Measurements from ENCODE around the gene ARHGDIG. TPM values are rescaled to one million over a fixed set of nuclear protein-coding genes. Genes with fewer than 3 reads are reported as not detected.

ARHGDIG gene
- total RNA-seq, 2 donors from 2014 or later = 5.9 to 6.8 TPM

Other genes with a start within 250 kb of the ARHGDIG start
- 1 to 10 TPM; 4.0 TPM for gene POLR3K, start 227.0 kb upstream of the ARHGDIG start, total RNA-seq
- 10 to 100 TPM; 47.1 to 78.3 TPM for gene SNRNP25, start 226.8 kb upstream of the ARHGDIG start, total RNA-seq
- 10 to 100 TPM; 12.0 to 25.4 TPM for gene RHBDF1, start 208.0 kb upstream of the ARHGDIG start, total RNA-seq
- gene MPG, start 202.4 kb upstream of the ARHGDIG start, total RNA-seq = 10 to 100 TPM; 47.7 to 84.0 TPM
- gene NPRL3, start 141.9 kb upstream of the ARHGDIG start, total RNA-seq = 10 to 100 TPM; 10.8 to 22.2 TPM
- not detected for gene HBZ, start 127.9 kb upstream of the ARHGDIG start, total RNA-seq
- 1 to 10 TPM in 1 of 2 donors, not detected in 1; 1.2 TPM for gene HBM, start 114.6 kb upstream of the ARHGDIG start, total RNA-seq
- gene HBA2, start 107.7 kb upstream of the ARHGDIG start, total RNA-seq = 1,000 to 10,000 TPM; 2,977 to 3,226 TPM
- 1,000 to 10,000 TPM; 1,094 to 1,137 TPM for gene HBA1, start 103.9 kb upstream of the ARHGDIG start, total RNA-seq
- 1 to 10 TPM; 2.1 to 2.8 TPM for gene HBQ1, start 100.1 kb upstream of the ARHGDIG start, total RNA-seq
- 10 to 100 TPM; 18.3 to 20.2 TPM for gene LUC7L, start 51.1 kb upstream of the ARHGDIG start, total RNA-seq
- 100 to 1,000 TPM; 141 to 227 TPM for gene FAM234A, start 45.8 kb upstream of the ARHGDIG start, total RNA-seq
- 1 to 10 TPM; 8.3 to 9.0 TPM for gene RGS11, start 4.6 kb upstream of the ARHGDIG start, total RNA-seq
- gene PDIA2, start 2.6 kb downstream of the ARHGDIG start, total RNA-seq = 1 to 10 TPM in 1 of 2 donors, under 1 TPM in 1; 0.52 to 5.4 TPM
- 10 to 100 TPM; 12.9 to 19.4 TPM for gene AXIN1, start 72.1 kb downstream of the ARHGDIG start, total RNA-seq
- 10 to 100 TPM; 89.0 to 90.3 TPM for gene MRPL28, start 89.9 kb downstream of the ARHGDIG start, total RNA-seq
- 10 to 100 TPM; 34.0 to 41.1 TPM for gene PGAP6, start 101.4 kb downstream of the ARHGDIG start, total RNA-seq
- gene NME4, start 116.6 kb downstream of the ARHGDIG start, total RNA-seq = 10 to 100 TPM; 45.4 to 45.8 TPM
- 10 to 100 TPM; 10.6 to 18.7 TPM for gene DECR2, start 121.3 kb downstream of the ARHGDIG start, total RNA-seq
- gene RAB11FIP3, start 145.1 kb downstream of the ARHGDIG start, total RNA-seq = 10 to 100 TPM; 19.9 to 43.8 TPM
- gene CAPN15, start 247.1 kb downstream of the ARHGDIG start, total RNA-seq = 10 to 100 TPM; 18.5 to 28.1 TPM

Measured in right atrium auricular region (tissue), 2 donors.